ENCODE measurements around the gene CEP97.

Gene CEP97

GRCh38 chr3:101709126-101709525 is 15.3 kb upstream of the CEP97 start:
- H3K4me3 ChIP-seq (replicated peaks; ENCODE audit: low read depth, low read length) = no peak overlapping the region
- no peak for DNase-seq (ENCODE audit: extremely low read depth, low read depth)
- TF ChIP-seq CTCF (IDR thresholded peaks at IDR 0.05; ENCODE audit: low read depth, low read length, missing control alignments) = no peak

DNA sequence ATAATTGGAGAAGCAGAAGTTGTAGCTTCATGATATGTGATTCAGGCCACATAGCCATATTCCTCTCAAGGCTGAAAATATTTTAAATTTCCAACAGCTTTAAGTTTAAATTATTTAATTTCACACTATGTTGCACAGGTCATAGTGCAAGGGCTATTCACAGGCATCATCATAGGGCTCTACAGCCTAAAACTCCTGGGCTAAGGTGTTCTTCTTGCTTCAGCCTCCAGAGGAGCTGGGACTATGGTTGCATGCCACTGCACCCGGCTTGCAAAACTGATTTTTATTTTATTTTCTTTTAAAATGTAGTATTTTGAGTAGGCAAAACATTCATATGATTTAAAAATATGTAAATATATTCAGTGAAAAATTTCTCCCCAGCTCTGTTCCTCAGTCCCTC is 6.0 kb upstream of the CEP97 start:
- TF ChIP-seq CTCF (IDR thresholded peaks at IDR 0.05; ENCODE audit: low read depth, low read length, missing control alignments) = no peak
- DNase-seq (ENCODE audit: extremely low read depth, low read depth) = no peak
- no peak overlapping the region for H3K4me3 ChIP-seq (replicated peaks; ENCODE audit: low read depth, low read length)

DNA sequence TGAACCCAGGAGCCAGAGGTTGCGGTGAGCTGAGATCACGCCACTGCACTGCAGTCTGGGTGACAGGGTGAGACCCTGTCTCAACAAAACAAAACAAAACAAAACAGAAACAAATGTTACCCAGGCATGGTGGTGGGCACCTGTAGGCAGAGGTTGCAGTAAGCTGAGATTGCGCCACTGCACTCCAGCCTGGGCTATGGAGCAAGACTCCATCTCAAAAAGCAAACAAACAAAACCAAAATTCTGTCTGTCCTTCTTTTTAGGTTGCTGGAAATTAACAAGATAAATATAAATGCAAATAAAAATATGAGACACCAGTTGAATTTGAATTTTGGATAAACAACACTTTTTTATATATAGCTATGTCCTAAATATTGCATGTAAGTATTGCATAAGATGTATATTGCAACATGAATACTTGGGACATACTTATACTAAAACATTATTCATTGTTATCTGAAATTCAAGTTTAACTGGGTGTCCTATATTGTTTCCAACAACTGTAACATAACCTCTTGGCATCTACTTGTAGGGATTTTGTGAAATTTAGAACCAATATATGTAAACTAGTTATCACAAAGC is 4.7 kb upstream of the CEP97 start:
- TF ChIP-seq CTCF (IDR thresholded peaks at IDR 0.05; ENCODE audit: low read depth, low read length, missing control alignments) = no peak
- H3K4me3 ChIP-seq (replicated peaks; ENCODE audit: low read depth, low read length) = no peak overlapping the region
- DNase-seq (ENCODE audit: extremely low read depth, low read depth) = no peak

DNA sequence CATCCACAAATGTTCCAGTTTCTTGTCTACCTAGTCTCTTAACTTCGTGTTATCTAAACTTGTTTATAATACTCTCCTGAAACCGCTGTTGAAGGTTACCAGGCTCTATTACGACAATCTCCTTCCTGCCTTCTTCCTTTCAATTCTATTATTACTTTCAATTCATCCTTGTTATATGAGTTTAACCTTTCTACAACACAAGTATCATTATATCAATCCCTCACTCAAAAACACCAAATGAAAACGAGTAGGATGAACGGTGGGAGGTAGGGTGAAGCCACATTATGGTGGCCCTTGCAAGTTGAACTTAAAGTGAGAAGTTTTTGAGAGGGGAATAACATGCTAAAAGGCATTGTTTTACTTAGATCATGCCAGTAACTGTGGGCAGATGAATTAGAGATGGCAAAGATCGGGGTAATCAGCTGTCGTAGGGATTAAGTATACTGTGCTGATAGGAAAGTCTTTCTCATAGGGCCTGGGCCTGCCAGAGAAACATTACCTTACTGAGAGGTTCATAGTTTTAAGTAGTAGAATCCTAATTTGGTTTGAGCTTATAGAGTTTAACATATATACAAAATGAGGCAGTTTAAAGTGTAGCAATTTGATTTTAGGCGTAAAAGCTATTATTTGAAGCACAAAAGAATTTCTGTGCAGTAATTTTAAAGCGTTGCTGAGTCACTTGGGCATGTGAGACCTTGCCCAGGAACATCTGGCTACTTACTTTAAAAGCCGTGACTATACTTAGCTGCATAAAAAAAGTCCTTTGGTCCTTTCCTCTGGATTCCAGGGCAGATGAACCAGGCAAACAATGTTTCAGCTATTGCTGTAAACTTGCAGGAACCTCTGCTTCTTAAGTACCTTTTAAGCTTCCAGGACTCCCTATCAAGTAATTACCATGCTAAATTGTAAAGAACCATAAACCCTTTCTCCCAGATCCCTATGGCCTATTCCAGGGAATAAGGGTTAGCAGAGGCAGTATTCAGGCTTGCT is 3.3 kb upstream of the CEP97 start:
- no peak overlapping the region for H3K4me3 ChIP-seq (replicated peaks; ENCODE audit: low read depth, low read length)
- peak; percentile 42 for DNase-seq (ENCODE audit: extremely low read depth, low read depth)
- no peak for TF ChIP-seq CTCF (IDR thresholded peaks at IDR 0.05; ENCODE audit: low read depth, low read length, missing control alignments)

- DNase-seq (ENCODE audit: extremely low read depth, low read depth) = no peak
- TF ChIP-seq CTCF (IDR thresholded peaks at IDR 0.05; ENCODE audit: low read depth, low read length, missing control alignments) = no peak
- H3K4me3 ChIP-seq (replicated peaks; ENCODE audit: low read depth, low read length) = no peak overlapping the region
Measured at GRCh38 chr3:101722394-101723173, 1.8 kb upstream of the CEP97 start.

GRCh38 chr3:101725194-101725889 is 928 bp downstream of the CEP97 start:
- no peak for TF ChIP-seq CTCF (IDR thresholded peaks at IDR 0.05; ENCODE audit: low read depth, low read length, missing control alignments)
- H3K4me3 ChIP-seq (replicated peaks; ENCODE audit: low read depth, low read length) = peak overlapping the region; percentile 92
- DNase-seq (ENCODE audit: extremely low read depth, low read depth) = no peak

All from HFF-Myc (cell line).